K562 (cell line): ENCODE measurements around the gene CCDC200. TPM values are rescaled to one million over a fixed set of nuclear protein-coding genes. Genes with fewer than 3 reads are reported as not detected.

Experiments used
- ATAC-seq: fragments of 200-7000 bp; cut with Tn5 transposase; 3 replicates; pipeline ENCODE4 v1.9.1; 2020; ENCODE audit warnings: moderate library complexity
- BruUV-seq: library from RNA; stranded (reverse); fragments of 400-500 nt; replicated peaks from 2 replicates; lab custom pipeline; 2021; lab: Mats Ljungman, UMichigan
- CTCF ChIA-PET: fragments of 300-600 bp; formaldehyde crosslinking; extraction: SDS; loops from one replicate; lab custom pipeline; 2021; ENCODE audit warnings: low intra/inter-chr PET ratio; lab: Yijun Ruan, JAX
- POLR2A ChIA-PET: fragments of 300-600, 350-650 bp; sonication (Branson Sonifier 250); formaldehyde crosslinking; extraction: SDS; loops from one replicate; lab custom pipeline; 2021; ENCODE audit warnings: antibody characterized with exemption, inconsistent platforms; lab: Yijun Ruan, JAX
- DNase-seq, 4 experiments: peaks; one replicate each; pipeline versions ENCODE4 v3.0.0 to v3.0.0-alpha.2; 2011 to 2018; ENCODE audit warnings: low spot score in 3 of 4, mixed read lengths in 3 of 4; ENCODE audit errors: extremely low read depth in 1 of 4
- FAIRE-seq: peaks from 2 replicates; lab custom pipeline; 2011; peaks lifted over from hg19 to GRCh38; lab: Jason Lieb, UNC
- H2AFZ ChIP-seq: 2 replicates; pipeline ENCODE4 v1.6.0; 2011; ENCODE audit warnings: low read depth, low read length, control low read depth, inconsistent platforms
- H3K27ac ChIP-seq: fragments of 200-600 bp; 3 replicates; pipeline ENCODE4 v1.8.0; 2011; ENCODE audit warnings: low read depth, mild to moderate bottlenecking, control low read depth, inconsistent platforms, low read length, moderate library complexity, mixed read lengths; ENCODE audit errors: extremely low read depth
- H3K27me3 ChIP-seq, 2 experiments: fragments of 300-600 bp in 1 of 2; 2 replicates in 1 of 2; 3 replicates in 1 of 2; pipeline versions ENCODE4 v1.6.0 to v1.8.0; 2011; ENCODE audit warnings: inconsistent platforms in 2 of 2, low read length in 2 of 2, mild to moderate bottlenecking in 1 of 2, mixed read lengths in 1 of 2, moderate library complexity in 1 of 2; ENCODE audit not compliant: control insufficient read depth in 2 of 2, insufficient read depth in 2 of 2
- H3K36me3 ChIP-seq: fragments of 300-600 bp; 3 replicates; pipeline ENCODE4 v1.8.0; 2011; ENCODE audit warnings: mild to moderate bottlenecking, low read length, inconsistent platforms; ENCODE audit not compliant: control insufficient read depth, insufficient read depth
- H3K4me1 ChIP-seq, 2 experiments: fragments of 200-600 bp in 1 of 2; replicated peaks in 1 of 2; 2 replicates in 1 of 2; 3 replicates in 1 of 2; pipeline versions ENCODE4 v1.5.1 to v1.8.0; 2011; ENCODE audit warnings: inconsistent platforms in 2 of 2, low read length in 2 of 2, mild to moderate bottlenecking in 1 of 2, mixed read lengths in 1 of 2, moderate library complexity in 1 of 2; ENCODE audit not compliant: control insufficient read depth in 2 of 2, insufficient read depth in 2 of 2
- H3K4me2 ChIP-seq: 2 replicates; pipeline ENCODE4 v1.6.1; 2011; ENCODE audit warnings: low read length, control low read depth, inconsistent platforms, mixed read lengths; ENCODE audit not compliant: insufficient read depth
- H3K4me3 ChIP-seq: fragments of 200-600 bp; sonication (generic), shearing (Covaris generic); 2 replicates; pipeline ENCODE4 v1.5.1; 2016; ENCODE audit warnings: control low read depth, inconsistent platforms
- H3K79me2 ChIP-seq: fragments of 200-600 bp; 3 replicates; pipeline ENCODE4 v1.8.0; 2011; ENCODE audit warnings: low read length, inconsistent platforms; ENCODE audit not compliant: control insufficient read depth, insufficient read depth
- H3K9ac ChIP-seq, 2 experiments: 2 replicates each; pipeline versions ENCODE4 v1.6.0 to v1.6.1; 2011; ENCODE audit warnings: low read depth in 2 of 2, low read length in 2 of 2, control low read depth in 1 of 2, inconsistent platforms in 1 of 2, mild to moderate bottlenecking in 1 of 2, mixed read lengths in 1 of 2; ENCODE audit not compliant: insufficient read depth in 1 of 2
- H3K9me1 ChIP-seq: one replicate; pipeline ENCODE4 v1.6.0; 2011; ENCODE audit warnings: inconsistent platforms, mild to moderate bottlenecking, low read length, moderate library complexity; ENCODE audit not compliant: control insufficient read depth, insufficient read depth
- H3K9me3 ChIP-seq: replicated peaks from 2 replicates; pipeline ENCODE4 v1.5.1; 2011; ENCODE audit warnings: low read depth, low read length, inconsistent platforms; ENCODE audit not compliant: control insufficient read depth, insufficient read depth
- H4K20me1 ChIP-seq: replicated peaks from 2 replicates; pipeline ENCODE4 v1.6.1; 2011; ENCODE audit warnings: low read length, inconsistent platforms, mixed read lengths; ENCODE audit not compliant: control insufficient read depth, insufficient read depth
- HNRNPK ChIP-seq: fragments of 200-400 bp; formaldehyde crosslinking; IDR thresholded peaks from one replicate; pipeline ENCODE4 v1.6.1; 2018; ENCODE audit warnings: mild to moderate bottlenecking, low read depth, low read length; ENCODE audit not compliant: poor library complexity, severe bottlenecking
- SP1 ChIP-seq: sonication (generic); formaldehyde crosslinking; IDR thresholded peaks from 2 replicates; pipeline ENCODE4 v1.8.1; 2022; ENCODE audit warnings: mild to moderate bottlenecking, missing genetic modification reagents
- ZFP30 ChIP-seq: fragments of 250-450 bp; sonication (Bioruptor Pico); IDR thresholded peaks from 2 replicates; pipeline ENCODE4 v1.8.0; 2022; ENCODE audit warnings: moderate library complexity, mild to moderate bottlenecking, inconsistent platforms, borderline replicate concordance
- ZNF263 ChIP-seq: sonication (generic); formaldehyde crosslinking; IDR thresholded peaks from 2 replicates; pipeline ENCODE4 v1.8.0; 2022; ENCODE audit warnings: mild to moderate bottlenecking, missing genetic modification reagents, borderline replicate concordance
- ZNF511 ChIP-seq: sonication (generic); formaldehyde crosslinking; IDR thresholded peaks from 2 replicates; pipeline ENCODE4 v1.8.0; 2022; ENCODE audit warnings: mild to moderate bottlenecking, missing genetic modification reagents
- WGBS: fragments of 100-300 bp; shearing (Covaris generic); methylation state at CpG from one replicate; pipeline ENCODE4 v1.1.6; 2016; ENCODE audit warnings: low coverage, mixed read lengths; ENCODE audit not compliant: insufficient coverage; ENCODE audit errors: missing lambda C conversion rate; 5-methylcytosine and 5-hydroxymethylcytosine counted together
- in situ Hi-C: fragments of 300-500 bp; cut with MboI; formaldehyde crosslinking; loops from 4 replicates; pipeline ENCODE4 v1.15.0; 2018; ENCODE audit warnings: inconsistent platforms, mixed read lengths
- intact Hi-C: fragments of 100-400 bp; cut with micrococcal nuclease; formaldehyde crosslinking; loops from 2 replicates; pipeline ENCODE4 v1.14.2; 2022
- polyA plus RNA-seq, 8 experiments: library from polyadenylated mRNA; depleted of rRNA in 4 of 8; stranded (reverse) in 5 of 8; unstranded in 3 of 8; fragments of >200 nt; fragmentation: Nextera tagmentation in 2 of 8; fragmentation: Illumina TruSeq in 1 of 8; extraction: Ambion mirVana in 2 of 8; extraction: Trizol in 1 of 8; gene quantifications; 2 replicates each; pipeline versions ENCODE4 v1.2.1 to v1.2.3, GENCODE V29; 2011 to 2014; ENCODE audit warnings: inconsistent platforms in 1 of 8, missing spikeins in 1 of 8
- total RNA-seq, 7 experiments: library from RNA; depleted of rRNA in 6 of 7; stranded (reverse); fragments of >200 nt in 6 of 7; fragmentation: Illumina TruSeq in 2 of 7; extraction: Trizol in 2 of 7; gene quantifications; 2 replicates each; pipeline versions ENCODE4 v1.2.1 to v1.2.3, GENCODE V29; 2011 to 2021; ENCODE audit warnings: low replicate concordance in 1 of 7
- TF ChIP-seq, protein P1 (sequence below): sonication (generic); formaldehyde crosslinking; IDR thresholded peaks from 2 replicates; pipeline ENCODE4 v1.8.0; 2023; ENCODE audit warnings: missing genetic modification reagents, mild to moderate bottlenecking, borderline replicate concordance
- TF ChIP-seq, protein P2 (sequence below): fragments of 250-450 bp; sonication (Bioruptor Pico); IDR thresholded peaks from 2 replicates; pipeline ENCODE4 v1.4.0; 2020

CCDC200 gene
- total and polyA plus RNA-seq, 9 of the 15 experiments (the other 6 are each of a cell fraction or from before 2014, with no cell fraction given), result 0.14 TPM; not detected in 8

DNA sequence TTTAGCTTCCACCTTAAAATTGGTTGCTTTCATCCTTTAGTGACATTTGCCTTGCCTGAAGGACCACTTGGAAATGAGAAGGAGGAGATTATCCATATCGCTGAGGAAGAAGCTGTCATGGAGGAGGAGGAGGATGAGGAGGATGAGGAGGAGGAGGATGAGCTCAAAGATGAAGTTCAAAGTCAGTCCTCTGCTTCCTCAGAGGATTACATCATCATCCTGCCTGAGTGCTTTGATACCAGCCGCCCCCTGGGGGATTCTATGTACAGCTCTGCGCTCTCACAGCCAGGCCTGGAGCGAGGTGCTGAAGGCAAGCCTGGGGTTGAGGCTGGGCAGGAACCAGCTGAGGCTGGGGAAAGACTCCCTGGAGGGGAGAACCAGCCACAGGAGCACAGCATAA lies 28.3 kb downstream of the CCDC200 start (continued):
- TF ChIP-seq, protein P1, sequence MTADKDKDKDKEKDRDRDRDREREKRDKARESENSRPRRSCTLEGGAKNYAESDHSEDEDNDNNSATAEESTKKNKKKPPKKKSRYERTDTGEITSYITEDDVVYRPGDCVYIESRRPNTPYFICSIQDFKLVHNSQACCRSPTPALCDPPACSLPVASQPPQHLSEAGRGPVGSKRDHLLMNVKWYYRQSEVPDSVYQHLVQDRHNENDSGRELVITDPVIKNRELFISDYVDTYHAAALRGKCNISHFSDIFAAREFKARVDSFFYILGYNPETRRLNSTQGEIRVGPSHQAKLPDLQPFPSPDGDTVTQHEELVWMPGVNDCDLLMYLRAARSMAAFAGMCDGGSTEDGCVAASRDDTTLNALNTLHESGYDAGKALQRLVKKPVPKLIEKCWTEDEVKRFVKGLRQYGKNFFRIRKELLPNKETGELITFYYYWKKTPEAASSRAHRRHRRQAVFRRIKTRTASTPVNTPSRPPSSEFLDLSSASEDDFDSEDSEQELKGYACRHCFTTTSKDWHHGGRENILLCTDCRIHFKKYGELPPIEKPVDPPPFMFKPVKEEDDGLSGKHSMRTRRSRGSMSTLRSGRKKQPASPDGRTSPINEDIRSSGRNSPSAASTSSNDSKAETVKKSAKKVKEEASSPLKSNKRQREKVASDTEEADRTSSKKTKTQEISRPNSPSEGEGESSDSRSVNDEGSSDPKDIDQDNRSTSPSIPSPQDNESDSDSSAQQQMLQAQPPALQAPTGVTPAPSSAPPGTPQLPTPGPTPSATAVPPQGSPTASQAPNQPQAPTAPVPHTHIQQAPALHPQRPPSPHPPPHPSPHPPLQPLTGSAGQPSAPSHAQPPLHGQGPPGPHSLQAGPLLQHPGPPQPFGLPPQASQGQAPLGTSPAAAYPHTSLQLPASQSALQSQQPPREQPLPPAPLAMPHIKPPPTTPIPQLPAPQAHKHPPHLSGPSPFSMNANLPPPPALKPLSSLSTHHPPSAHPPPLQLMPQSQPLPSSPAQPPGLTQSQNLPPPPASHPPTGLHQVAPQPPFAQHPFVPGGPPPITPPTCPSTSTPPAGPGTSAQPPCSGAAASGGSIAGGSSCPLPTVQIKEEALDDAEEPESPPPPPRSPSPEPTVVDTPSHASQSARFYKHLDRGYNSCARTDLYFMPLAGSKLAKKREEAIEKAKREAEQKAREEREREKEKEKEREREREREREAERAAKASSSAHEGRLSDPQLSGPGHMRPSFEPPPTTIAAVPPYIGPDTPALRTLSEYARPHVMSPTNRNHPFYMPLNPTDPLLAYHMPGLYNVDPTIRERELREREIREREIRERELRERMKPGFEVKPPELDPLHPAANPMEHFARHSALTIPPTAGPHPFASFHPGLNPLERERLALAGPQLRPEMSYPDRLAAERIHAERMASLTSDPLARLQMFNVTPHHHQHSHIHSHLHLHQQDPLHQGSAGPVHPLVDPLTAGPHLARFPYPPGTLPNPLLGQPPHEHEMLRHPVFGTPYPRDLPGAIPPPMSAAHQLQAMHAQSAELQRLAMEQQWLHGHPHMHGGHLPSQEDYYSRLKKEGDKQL (CRISPR knock-in tag), result no peak
- TF ChIP-seq SP1 (no peak), ZNF263 (CRISPR knock-in tag) (0 out of 2 replicates have a peak, but pooled peaks have one; percentile 30), ZFP30 (no peak), HNRNPK (no peak)
- TF ChIP-seq, all 486 proteins: peak for 3

DNA sequence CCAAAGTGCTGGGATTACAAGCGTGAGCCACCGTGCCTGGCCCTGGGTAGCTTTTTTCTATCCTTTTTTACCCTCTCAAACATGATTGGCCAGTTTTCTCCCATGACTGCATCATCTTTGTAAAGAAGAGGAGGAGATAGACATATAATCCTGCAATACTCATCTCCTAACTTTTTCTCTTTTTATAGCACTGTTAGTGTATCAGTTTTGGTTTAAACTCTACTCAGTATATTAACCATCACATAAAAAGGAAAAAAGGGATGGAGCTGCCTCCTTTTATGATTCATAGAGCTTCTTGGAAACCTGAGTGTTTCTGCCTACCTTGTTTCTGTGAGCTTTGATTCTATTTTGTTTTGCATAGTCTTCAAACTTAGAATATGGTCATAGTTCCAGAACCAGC lies 28.8 kb downstream of the CCDC200 start:
- Histone ChIP-seq H4K20me1 (no peaks in the 10 kb centered on the region), H3K9me3 (no peaks in the 10 kb centered on the region), H3K4me2 (no peak overlapping the region), H3K79me2 (no peaks in the 10 kb centered on the region), H3K27ac (no peak overlapping the region), H3K4me1 (no peaks in the 10 kb centered on the region), H3K36me3 (peaks cover 60% of the 10 kb centered on the region), H3K4me3 (no peak overlapping the region), H3K9me1 (no peaks in the 10 kb centered on the region), H2AFZ (no peak overlapping the region), H3K9ac (no peak overlapping the region), H3K27me3 (no peaks in the 10 kb centered on the region)
- ATAC-seq (no peak), FAIRE-seq (no peak), DNase-seq (no peak)
- intact Hi-C loops (no loop called here), in situ Hi-C loops (no loop called here)
- 92% methylated on average over 2 of the region's 2 CpGs for WGBS
- ChIA-PET CTCF (no interaction called here), POLR2A (interaction anchor here (0.7 to 6.7 kb wide), 11 partner anchors 10 to 168 kb away, joined by 3 to 48 read pairs (median 4); no protein-coding TSS in a partner anchor)
- no TSS peak for BruUV-seq
- TF ChIP-seq, protein P2, sequence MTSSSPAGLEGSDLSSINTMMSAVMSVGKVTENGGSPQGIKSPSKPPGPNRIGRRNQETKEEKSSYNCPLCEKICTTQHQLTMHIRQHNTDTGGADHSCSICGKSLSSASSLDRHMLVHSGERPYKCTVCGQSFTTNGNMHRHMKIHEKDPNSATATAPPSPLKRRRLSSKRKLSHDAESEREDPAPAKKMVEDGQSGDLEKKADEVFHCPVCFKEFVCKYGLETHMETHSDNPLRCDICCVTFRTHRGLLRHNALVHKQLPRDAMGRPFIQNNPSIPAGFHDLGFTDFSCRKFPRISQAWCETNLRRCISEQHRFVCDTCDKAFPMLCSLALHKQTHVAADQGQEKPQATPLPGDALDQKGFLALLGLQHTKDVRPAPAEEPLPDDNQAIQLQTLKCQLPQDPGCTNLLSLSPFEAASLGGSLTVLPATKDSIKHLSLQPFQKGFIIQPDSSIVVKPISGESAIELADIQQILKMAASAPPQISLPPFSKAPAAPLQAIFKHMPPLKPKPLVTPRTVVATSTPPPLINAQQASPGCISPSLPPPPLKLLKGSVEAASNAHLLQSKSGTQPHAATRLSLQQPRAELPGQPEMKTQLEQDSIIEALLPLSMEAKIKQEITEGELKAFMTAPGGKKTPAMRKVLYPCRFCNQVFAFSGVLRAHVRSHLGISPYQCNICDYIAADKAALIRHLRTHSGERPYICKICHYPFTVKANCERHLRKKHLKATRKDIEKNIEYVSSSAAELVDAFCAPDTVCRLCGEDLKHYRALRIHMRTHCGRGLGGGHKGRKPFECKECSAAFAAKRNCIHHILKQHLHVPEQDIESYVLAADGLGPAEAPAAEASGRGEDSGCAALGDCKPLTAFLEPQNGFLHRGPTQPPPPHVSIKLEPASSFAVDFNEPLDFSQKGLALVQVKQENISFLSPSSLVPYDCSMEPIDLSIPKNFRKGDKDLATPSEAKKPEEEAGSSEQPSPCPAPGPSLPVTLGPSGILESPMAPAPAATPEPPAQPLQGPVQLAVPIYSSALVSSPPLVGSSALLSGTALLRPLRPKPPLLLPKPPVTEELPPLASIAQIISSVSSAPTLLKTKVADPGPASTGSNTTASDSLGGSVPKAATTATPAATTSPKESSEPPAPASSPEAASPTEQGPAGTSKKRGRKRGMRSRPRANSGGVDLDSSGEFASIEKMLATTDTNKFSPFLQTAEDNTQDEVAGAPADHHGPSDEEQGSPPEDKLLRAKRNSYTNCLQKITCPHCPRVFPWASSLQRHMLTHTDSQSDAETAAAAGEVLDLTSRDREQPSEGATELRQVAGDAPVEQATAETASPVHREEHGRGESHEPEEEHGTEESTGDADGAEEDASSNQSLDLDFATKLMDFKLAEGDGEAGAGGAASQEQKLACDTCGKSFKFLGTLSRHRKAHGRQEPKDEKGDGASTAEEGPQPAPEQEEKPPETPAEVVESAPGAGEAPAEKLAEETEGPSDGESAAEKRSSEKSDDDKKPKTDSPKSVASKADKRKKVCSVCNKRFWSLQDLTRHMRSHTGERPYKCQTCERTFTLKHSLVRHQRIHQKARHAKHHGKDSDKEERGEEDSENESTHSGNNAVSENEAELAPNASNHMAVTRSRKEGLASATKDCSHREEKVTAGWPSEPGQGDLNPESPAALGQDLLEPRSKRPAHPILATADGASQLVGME (CRISPR knock-in tag), result no peak
- TF ChIP-seq ZNF511 (CRISPR knock-in tag), result no peak
